Astrocyte (in vitro differentiated cells and primary cell): ENCODE data around the gene ERF. TPM values are rescaled to one million over a fixed set of nuclear protein-coding genes. Genes with fewer than 3 reads are reported as not detected.

Experiments used
- DNase-seq: peaks from one replicate; pipeline ENCODE4 v3.0.0-alpha.2; 2010; ENCODE audit warnings: low read depth
- FAIRE-seq: peaks from 2 replicates; lab custom pipeline; 2011; peaks lifted over from hg19 to GRCh38; lab: Jason Lieb, UNC
- H2AFZ ChIP-seq: 2 replicates; pipeline ENCODE4 v1.6.0; 2012; ENCODE audit warnings: low read depth, low read length, inconsistent platforms
- H3K27ac ChIP-seq: 2 replicates; pipeline ENCODE4 v1.5.1; 2011; ENCODE audit warnings: low read depth, low read length, inconsistent platforms
- H3K27me3 ChIP-seq: 2 replicates; pipeline ENCODE4 v1.6.0; 2011; ENCODE audit warnings: low read length, inconsistent platforms; ENCODE audit not compliant: insufficient read depth
- H3K36me3 ChIP-seq: 2 replicates; pipeline ENCODE4 v1.5.1; 2011; ENCODE audit warnings: low read length, inconsistent platforms; ENCODE audit not compliant: insufficient read depth
- H3K4me1 ChIP-seq: 2 replicates; pipeline ENCODE4 v1.5.1; 2011; ENCODE audit warnings: low read length, inconsistent platforms; ENCODE audit not compliant: insufficient read depth
- H3K4me2 ChIP-seq: 2 replicates; pipeline ENCODE4 v1.6.0; 2012; ENCODE audit warnings: low read length, inconsistent platforms
- H3K4me3 ChIP-seq: 2 replicates; pipeline ENCODE4 v1.5.1; 2011; ENCODE audit warnings: low read depth, mild to moderate bottlenecking, low read length, inconsistent platforms; ENCODE audit not compliant: insufficient read depth
- H3K79me2 ChIP-seq: 2 replicates; pipeline ENCODE4 v1.6.0; 2012; ENCODE audit warnings: mild to moderate bottlenecking, low read length, inconsistent platforms; ENCODE audit not compliant: insufficient read depth
- H3K9ac ChIP-seq: 2 replicates; pipeline ENCODE4 v1.6.0; 2012; ENCODE audit warnings: mild to moderate bottlenecking, low read length, inconsistent platforms
- H3K9me3 ChIP-seq: 2 replicates; pipeline ENCODE4 v1.5.1; 2012; ENCODE audit warnings: low read depth, mild to moderate bottlenecking, low read length, inconsistent platforms; ENCODE audit not compliant: insufficient read depth
- H4K20me1 ChIP-seq: 2 replicates; pipeline ENCODE4 v1.6.0; 2012; ENCODE audit warnings: low read length, inconsistent platforms; ENCODE audit not compliant: insufficient read depth
- H3K27ac Mint-ChIP-seq: one replicate; pipeline ENCODE4 v1.8.0; 2021; ENCODE audit warnings: mild to moderate bottlenecking, mixed read lengths; ENCODE audit not compliant: unreplicated experiment
- H3K27me3 Mint-ChIP-seq: one replicate; pipeline ENCODE4 v1.8.0; 2021; ENCODE audit warnings: low read depth, mixed read lengths; ENCODE audit not compliant: unreplicated experiment
- H3K36me3 Mint-ChIP-seq: one replicate; pipeline ENCODE4 v1.8.0; 2021; ENCODE audit warnings: low read depth, mixed read lengths; ENCODE audit not compliant: unreplicated experiment
- H3K4me1 Mint-ChIP-seq: one replicate; pipeline ENCODE4 v1.8.0; 2021; ENCODE audit warnings: low read depth, mixed read lengths; ENCODE audit not compliant: unreplicated experiment
- H3K4me3 Mint-ChIP-seq: one replicate; pipeline ENCODE4 v1.8.0; 2021; ENCODE audit warnings: mild to moderate bottlenecking, moderate library complexity, mixed read lengths; ENCODE audit not compliant: unreplicated experiment
- H3K9me3 Mint-ChIP-seq: one replicate; pipeline ENCODE4 v1.8.0; 2021; ENCODE audit warnings: mild to moderate bottlenecking, mixed read lengths; ENCODE audit not compliant: unreplicated experiment
- EZH2 ChIP-seq: IDR thresholded peaks from 2 replicates; pipeline ENCODE4 v1.6.1; 2012; ENCODE audit warnings: mild to moderate bottlenecking, low read length, inconsistent platforms; ENCODE audit not compliant: insufficient read depth
- total RNA-seq: library from RNA; stranded (reverse); gene quantifications from 2 replicates; pipeline ENCODE4 v1.2.1, GENCODE V29; 2021
- TF ChIP-seq, protein P1 (sequence below): IDR thresholded peaks from 2 replicates; pipeline ENCODE4 v1.5.1; 2011; ENCODE audit warnings: low read depth, mild to moderate bottlenecking, inconsistent platforms, low read length, moderate library complexity; ENCODE audit not compliant: insufficient read depth

ERF gene
- total RNA-seq, 1 donor from 2014 or later = 108 TPM

GRCh38 chr19:42273407-42274064 lies 18.6 kb upstream of the ERF start:
- Histone ChIP-seq H3K9ac (no peak overlapping the region), H3K79me2 (peaks cover 92% of the 10 kb centered on the region), H2AFZ (no peak overlapping the region), H3K36me3 (peaks cover 6% of the 10 kb centered on the region), H3K27ac (no peak overlapping the region), H3K4me3 (no peak overlapping the region), H3K27me3 (no peaks in the 10 kb centered on the region), H3K4me2 (no peak overlapping the region), H3K4me1 (peaks cover 45% of the 10 kb centered on the region), H4K20me1 (peaks cover 44% of the 10 kb centered on the region), H3K9me3 (no peaks in the 10 kb centered on the region)
- DNase-seq (no peak), FAIRE-seq (no peak)
- no peak overlapping the region for H3K4me3 Mint-ChIP-seq
- H3K9me3 Mint-ChIP-seq = no peaks in the 10 kb centered on the region
- no peak for TF ChIP-seq EZH2
- TF ChIP-seq, protein P1, sequence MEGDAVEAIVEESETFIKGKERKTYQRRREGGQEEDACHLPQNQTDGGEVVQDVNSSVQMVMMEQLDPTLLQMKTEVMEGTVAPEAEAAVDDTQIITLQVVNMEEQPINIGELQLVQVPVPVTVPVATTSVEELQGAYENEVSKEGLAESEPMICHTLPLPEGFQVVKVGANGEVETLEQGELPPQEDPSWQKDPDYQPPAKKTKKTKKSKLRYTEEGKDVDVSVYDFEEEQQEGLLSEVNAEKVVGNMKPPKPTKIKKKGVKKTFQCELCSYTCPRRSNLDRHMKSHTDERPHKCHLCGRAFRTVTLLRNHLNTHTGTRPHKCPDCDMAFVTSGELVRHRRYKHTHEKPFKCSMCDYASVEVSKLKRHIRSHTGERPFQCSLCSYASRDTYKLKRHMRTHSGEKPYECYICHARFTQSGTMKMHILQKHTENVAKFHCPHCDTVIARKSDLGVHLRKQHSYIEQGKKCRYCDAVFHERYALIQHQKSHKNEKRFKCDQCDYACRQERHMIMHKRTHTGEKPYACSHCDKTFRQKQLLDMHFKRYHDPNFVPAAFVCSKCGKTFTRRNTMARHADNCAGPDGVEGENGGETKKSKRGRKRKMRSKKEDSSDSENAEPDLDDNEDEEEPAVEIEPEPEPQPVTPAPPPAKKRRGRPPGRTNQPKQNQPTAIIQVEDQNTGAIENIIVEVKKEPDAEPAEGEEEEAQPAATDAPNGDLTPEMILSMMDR = no peak
- H3K36me3 Mint-ChIP-seq = peaks cover 17% of the 10 kb centered on the region
- H3K27ac Mint-ChIP-seq = no peak overlapping the region
- H3K27me3 Mint-ChIP-seq = no peaks in the 10 kb centered on the region
- peaks cover 38% of the 10 kb centered on the region for H3K4me1 Mint-ChIP-seq

DNA sequence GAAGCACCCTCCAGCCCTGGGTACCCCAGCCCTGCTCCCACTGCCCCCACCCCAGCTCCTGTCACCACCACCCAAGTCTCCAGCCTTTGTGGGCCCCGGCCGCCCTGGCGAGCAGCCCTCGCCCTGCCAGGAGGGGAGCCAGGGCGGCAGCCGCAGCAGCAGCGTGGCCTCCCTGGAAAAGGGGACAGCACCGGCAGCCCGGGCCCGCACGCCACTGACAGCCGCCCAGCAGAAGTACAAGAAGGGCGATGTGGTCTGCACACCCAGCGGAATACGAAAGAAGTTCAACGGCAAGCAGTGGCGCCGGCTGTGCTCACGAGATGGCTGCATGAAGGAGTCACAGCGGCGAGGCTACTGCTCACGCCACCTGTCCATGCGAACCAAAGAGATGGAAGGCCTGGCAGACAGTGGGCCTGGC lies 18.1 kb upstream of the ERF start:
- Histone ChIP-seq H3K4me2 (no peak overlapping the region), H3K9me3 (no peaks in the 10 kb centered on the region), H3K27me3 (no peaks in the 10 kb centered on the region), H3K4me1 (peaks cover 40% of the 10 kb centered on the region), H3K4me3 (no peak overlapping the region), H4K20me1 (peaks cover 39% of the 10 kb centered on the region), H2AFZ (no peak overlapping the region), H3K79me2 (peaks cover 87% of the 10 kb centered on the region), H3K36me3 (peaks cover 6% of the 10 kb centered on the region), H3K27ac (no peak overlapping the region), H3K9ac (no peak overlapping the region)
- Mint-ChIP-seq H3K27ac (no peak overlapping the region), H3K4me3 (no peak overlapping the region), H3K27me3 (no peaks in the 10 kb centered on the region), H3K36me3 (peaks cover 14% of the 10 kb centered on the region), H3K9me3 (no peaks in the 10 kb centered on the region), H3K4me1 (peaks cover 33% of the 10 kb centered on the region)
- TF ChIP-seq, protein P1 = no peak
- no peak for TF ChIP-seq EZH2
- FAIRE-seq (no peak), DNase-seq (no peak)

- Mint-ChIP-seq H3K36me3 (peaks cover 14% of the 10 kb centered on the region), H3K4me1 (peaks cover 34% of the 10 kb centered on the region)
Measured at GRCh38 chr19:42272535-42272897, 17.6 kb upstream of the ERF start.

More at GRCh38 chr19:42272535-42272897, 17.6 kb upstream of the ERF start:
- Histone ChIP-seq H3K4me3 (no peak overlapping the region), H3K79me2 (peaks cover 82% of the 10 kb centered on the region), H3K4me1 (peaks cover 39% of the 10 kb centered on the region), H2AFZ (no peak overlapping the region), H3K27me3 (no peaks in the 10 kb centered on the region), H3K4me2 (no peak overlapping the region), H3K36me3 (peaks cover 6% of the 10 kb centered on the region), H3K9ac (no peak overlapping the region), H4K20me1 (peaks cover 34% of the 10 kb centered on the region), H3K9me3 (no peaks in the 10 kb centered on the region), H3K27ac (no peak overlapping the region)
- no peaks in the 10 kb centered on the region for H3K9me3 Mint-ChIP-seq
- FAIRE-seq (no peak), DNase-seq (no peak)
- no peak overlapping the region for H3K4me3 Mint-ChIP-seq
- H3K27me3 Mint-ChIP-seq = no peaks in the 10 kb centered on the region
- no peak overlapping the region for H3K27ac Mint-ChIP-seq
- TF ChIP-seq, protein P1 = no peak
- no peak for TF ChIP-seq EZH2
